Thyroid gland (tissue), 4 donors: Measurements from ENCODE around the gene SLC6A9. TPM values are rescaled to one million over a fixed set of nuclear protein-coding genes. Genes with fewer than 3 reads are reported as not detected.

Experiments
- DNase-seq, 2 donors: peaks; one replicate each; pipeline ENCODE4 v3.0.0-alpha.2; 2019
- H3K27ac ChIP-seq, 3 donors: fragments of 200-600 bp; sonication (generic); 1 replicate in 2 of 3; 2 replicates in 1 of 3; pipeline ENCODE4 v1.5.1; 2016 to 2019; ENCODE audit warnings: mild to moderate bottlenecking in 1 of 3, moderate library complexity in 1 of 3
- H3K27me3 ChIP-seq: fragments of 200-600 bp; sonication (generic); one replicate; pipeline ENCODE4 v1.5.1; 2019
- H3K36me3 ChIP-seq, 2 donors: fragments of 200-600 bp; sonication (generic); one replicate each; pipeline ENCODE4 v1.5.1; 2016 to 2019
- H3K4me1 ChIP-seq, 2 donors: fragments of 200-600 bp; sonication (generic); one replicate each; pipeline ENCODE4 v1.5.1; 2017 to 2019
- H3K4me3 ChIP-seq, 3 donors: fragments of 200-600 bp; sonication (generic); replicated peaks in 1 of 3; 1 replicate in 2 of 3; 2 replicates in 1 of 3; pipeline ENCODE4 v1.5.1; 2016; ENCODE audit warnings: mild to moderate bottlenecking in 1 of 3
- H3K9me3 ChIP-seq: fragments of 200-600 bp; sonication (generic); one replicate; pipeline ENCODE4 v1.5.1; 2017
- POLR2A ChIP-seq, 2 donors: fragments of 450-650 bp; IDR thresholded peaks; one replicate each; pipeline ENCODE4 v1.6.1; 2017; ENCODE audit warnings: antibody characterized with exemption in 2 of 2, mild to moderate bottlenecking in 2 of 2, moderate library complexity in 1 of 2
- WGBS, 2 donors: methylation state at CpG; one replicate each; pipeline ENCODE4 v1.1.5; 2017; 5-methylcytosine and 5-hydroxymethylcytosine counted together
- intact Hi-C: fragments of 100-400 bp; cut with DNase I; formaldehyde crosslinking; loops from one replicate; pipeline ENCODE4 v1.15.1; 2023
- total RNA-seq, 4 donors: library from RNA; depleted of rRNA; stranded (reverse); fragments of >200 nt; gene quantifications; one replicate each; pipeline ENCODE4 v1.2.3, GENCODE V29; 2016
- TF ChIP-seq, protein P1 (sequence below), 6 experiments: fragments of 200-600 bp in 3 of 6; fragments of 450-650 bp in 3 of 6; sonication (generic) in 3 of 6; IDR thresholded peaks; one replicate each; pipeline ENCODE4 v1.5.1; 2016 to 2019; ENCODE audit warnings: antibody characterized with exemption in 6 of 6, mild to moderate bottlenecking in 2 of 6, inconsistent platforms in 1 of 6, moderate library complexity in 1 of 6

Gene SLC6A9
- total RNA-seq, 4 donors from 2014 or later: 7.2 to 11.3 (median 7.6) TPM

DNA sequence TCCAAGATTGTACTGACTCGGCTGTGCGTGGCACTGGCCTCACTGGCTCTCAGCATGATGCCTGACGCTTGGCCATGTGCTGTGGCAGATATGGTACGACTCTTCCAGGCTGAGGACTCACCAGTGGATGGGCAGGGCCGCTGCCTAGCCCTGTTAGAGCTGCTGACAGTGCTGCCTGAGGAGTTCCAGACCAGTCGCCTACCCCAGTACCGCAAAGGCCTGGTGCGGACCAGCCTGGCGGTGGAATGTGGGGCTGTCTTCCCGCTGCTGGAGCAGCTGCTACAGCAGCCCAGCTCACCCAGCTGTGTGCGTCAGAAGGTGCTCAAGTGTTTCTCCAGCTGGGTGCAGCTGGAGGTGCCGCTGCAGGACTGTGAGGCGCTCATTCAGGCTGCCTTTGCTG is 81.6 kb downstream of the SLC6A9 start:
- intact Hi-C loops: no loop called here
- H3K4me3 ChIP-seq: no peak overlapping the region
- WGBS, 2 donors: 82 to 87% methylated on average over 5 to 13 of the region's 13 CpGs
- peaks cover 25 to 54% of the 10 kb centered on the region in 2 donors for H3K4me1 ChIP-seq
- no peaks in the 10 kb centered on the region for H3K9me3 ChIP-seq
- DNase-seq: no peak
- H3K27ac ChIP-seq: no peak overlapping the region
- no peaks in the 10 kb centered on the region for H3K36me3 ChIP-seq
- H3K27me3 ChIP-seq: no peaks in the 10 kb centered on the region
- TF ChIP-seq, protein P1, sequence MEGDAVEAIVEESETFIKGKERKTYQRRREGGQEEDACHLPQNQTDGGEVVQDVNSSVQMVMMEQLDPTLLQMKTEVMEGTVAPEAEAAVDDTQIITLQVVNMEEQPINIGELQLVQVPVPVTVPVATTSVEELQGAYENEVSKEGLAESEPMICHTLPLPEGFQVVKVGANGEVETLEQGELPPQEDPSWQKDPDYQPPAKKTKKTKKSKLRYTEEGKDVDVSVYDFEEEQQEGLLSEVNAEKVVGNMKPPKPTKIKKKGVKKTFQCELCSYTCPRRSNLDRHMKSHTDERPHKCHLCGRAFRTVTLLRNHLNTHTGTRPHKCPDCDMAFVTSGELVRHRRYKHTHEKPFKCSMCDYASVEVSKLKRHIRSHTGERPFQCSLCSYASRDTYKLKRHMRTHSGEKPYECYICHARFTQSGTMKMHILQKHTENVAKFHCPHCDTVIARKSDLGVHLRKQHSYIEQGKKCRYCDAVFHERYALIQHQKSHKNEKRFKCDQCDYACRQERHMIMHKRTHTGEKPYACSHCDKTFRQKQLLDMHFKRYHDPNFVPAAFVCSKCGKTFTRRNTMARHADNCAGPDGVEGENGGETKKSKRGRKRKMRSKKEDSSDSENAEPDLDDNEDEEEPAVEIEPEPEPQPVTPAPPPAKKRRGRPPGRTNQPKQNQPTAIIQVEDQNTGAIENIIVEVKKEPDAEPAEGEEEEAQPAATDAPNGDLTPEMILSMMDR (IDR thresholded peaks at IDR 0.05): no peak
- no peak for TF ChIP-seq POLR2A (IDR thresholded peaks at IDR 0.05)

DNA sequence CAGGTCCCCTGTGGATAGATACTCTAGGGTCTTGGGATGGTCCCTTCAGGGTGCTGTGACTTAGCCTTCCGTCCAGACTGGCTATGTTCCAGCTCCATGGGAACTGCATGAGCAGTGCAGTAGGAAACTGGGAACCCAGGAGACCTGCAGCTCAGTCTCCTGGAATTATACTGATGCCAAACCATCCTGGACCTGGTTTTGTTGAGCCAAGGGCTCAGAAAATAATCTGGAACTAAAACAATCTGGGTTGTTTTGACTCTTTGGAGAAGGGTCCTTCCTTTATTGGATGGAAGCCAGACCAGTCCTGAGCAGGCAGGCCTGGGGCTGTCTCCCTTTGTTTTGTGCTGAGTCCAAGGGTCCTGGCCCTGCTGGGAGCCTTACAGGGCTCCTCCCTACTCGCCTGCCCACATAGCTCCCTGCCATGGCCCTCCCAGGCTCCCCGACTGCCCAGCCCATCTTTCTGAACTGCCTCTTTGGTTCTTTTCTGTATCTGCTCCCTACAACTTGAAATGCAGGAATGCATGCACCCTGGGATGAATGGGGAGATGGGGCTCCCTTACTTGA is 83.3 kb downstream of the SLC6A9 start:
- intact Hi-C loops: no loop called here
- TF ChIP-seq, protein P1 (IDR thresholded peaks at IDR 0.05): no peak
- no peak for TF ChIP-seq POLR2A (IDR thresholded peaks at IDR 0.05)
- Histone ChIP-seq H3K4me1 (peaks cover 25 to 54% of the 10 kb centered on the region in 2 donors), H3K4me3 (peak overlapping the region in 1 of 3 donors; percentile 75), H3K36me3 (no peaks in the 10 kb centered on the region), H3K9me3 (no peaks in the 10 kb centered on the region), H3K27ac (peak overlapping the region in 1 of 3 donors; percentile 96), H3K27me3 (no peaks in the 10 kb centered on the region)
- no peak for DNase-seq
- 21 to 33% methylated on average over 3 of the region's 3 CpGs for WGBS, 2 donors

DNA sequence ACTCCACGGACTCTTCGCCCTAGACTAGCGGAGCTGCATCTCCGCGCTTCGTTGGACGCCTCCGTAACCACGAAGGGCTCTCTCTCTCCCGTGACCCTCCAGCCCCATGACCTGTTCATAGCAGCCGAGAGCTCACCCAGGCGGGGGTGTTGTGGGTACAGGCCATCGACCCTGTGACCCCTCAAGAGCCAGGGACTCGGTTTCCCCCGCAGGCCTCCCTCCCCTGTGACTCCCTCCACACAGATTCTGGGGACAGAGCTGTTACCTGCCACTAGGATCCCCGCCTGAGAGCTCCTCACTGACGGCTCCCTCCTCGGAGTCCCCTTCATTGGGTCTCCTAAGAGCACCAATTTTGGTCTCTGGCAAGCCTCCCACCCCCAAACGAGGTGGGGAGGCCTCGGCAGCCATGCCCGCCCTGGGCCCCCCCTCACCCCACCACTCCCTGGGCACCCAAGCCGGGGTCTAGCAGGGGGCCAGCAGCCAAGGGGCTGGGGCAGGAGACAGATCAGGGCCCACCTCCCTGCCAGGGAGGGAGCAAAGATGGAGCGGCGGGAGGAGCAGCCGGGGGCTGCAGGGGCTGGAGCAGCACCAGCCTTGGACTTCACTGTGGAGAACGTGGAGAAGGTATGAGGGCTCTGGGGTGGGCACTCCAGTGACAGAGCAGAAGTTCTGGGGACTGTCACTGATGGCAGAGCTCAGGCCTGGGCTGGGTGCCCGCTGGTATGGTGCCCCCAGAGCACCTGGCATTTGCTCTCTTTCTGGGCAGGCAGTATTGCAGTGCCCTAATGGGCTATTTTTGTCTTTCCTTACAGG is 84.0 kb downstream of the SLC6A9 start:
- Histone ChIP-seq H3K4me1 (peaks cover 25 to 54% of the 10 kb centered on the region in 2 donors), H3K4me3 (peak overlapping the region; percentile 33 to 83 (median 75)), H3K27ac (peak overlapping the region; percentile 96 to 98 (median 96)), H3K36me3 (no peaks in the 10 kb centered on the region), H3K27me3 (no peaks in the 10 kb centered on the region), H3K9me3 (no peaks in the 10 kb centered on the region)
- TF ChIP-seq, protein P1 (IDR thresholded peaks at IDR 0.05): no peak
- TF ChIP-seq POLR2A (IDR thresholded peaks at IDR 0.05): no peak
- DNase-seq: no peak
- intact Hi-C loops: no loop called here
- 3 to 10% methylated on average over 12 to 17 of the region's 27 CpGs for WGBS, 2 donors

Other genes starting within 250 kb of the SLC6A9 start
- 1 to 10 TPM in 2 of 4 donors, under 1 TPM in 2; 0.40 to 2.0 (median 0.80) TPM for gene ARTN, start 97.7 kb downstream of the SLC6A9 start, total RNA-seq
- gene IPO13, start 84.5 kb downstream of the SLC6A9 start, total RNA-seq: 10 to 100 TPM; 21.1 to 48.1 (median 42.0) TPM
- 10 to 100 TPM; 13.4 to 26.7 (median 22.3) TPM for gene DPH2, start 61.5 kb downstream of the SLC6A9 start, total RNA-seq
- gene ATP6V0B, start 56.5 kb downstream of the SLC6A9 start, total RNA-seq: 100 to 1,000 TPM; 128 to 302 (median 216) TPM
- 10 to 100 TPM; 22.3 to 30.3 (median 24.7) TPM for gene B4GALT2, start 52.3 kb downstream of the SLC6A9 start, total RNA-seq
- 10 to 100 TPM in 3 of 4 donors, 1 to 10 TPM in 1; 8.0 to 25.4 (median 11.7) TPM for gene CCDC24, start 39.9 kb downstream of the SLC6A9 start, total RNA-seq
- not detected for gene KLF17, start 87.4 kb upstream of the SLC6A9 start, total RNA-seq
- not detected for gene KLF18, start 110.2 kb upstream of the SLC6A9 start, total RNA-seq
- gene DMAP1, start 182.0 kb upstream of the SLC6A9 start, total RNA-seq: 10 to 100 TPM; 43.9 to 68.8 (median 48.3) TPM